Rectal smooth muscle tissue (tissue), 1 donor: Measurements from ENCODE around the gene FAM78B.

Experiments
- H3K27ac ChIP-seq: one replicate; pipeline ENCODE4 v1.7.0; 2013; ENCODE audit warnings: low read depth, low read length, inconsistent platforms
- H3K27me3 ChIP-seq: one replicate; pipeline ENCODE4 v1.7.0; 2013; ENCODE audit warnings: low read length; ENCODE audit not compliant: control insufficient read depth, insufficient read depth
- H3K36me3 ChIP-seq: one replicate; pipeline ENCODE4 v1.7.0; 2013; ENCODE audit warnings: low read length; ENCODE audit not compliant: control insufficient read depth, insufficient read depth
- H3K4me1 ChIP-seq: one replicate; pipeline ENCODE4 v1.7.0; 2013; ENCODE audit warnings: low read length; ENCODE audit not compliant: control insufficient read depth, insufficient read depth
- H3K4me3 ChIP-seq: one replicate; pipeline ENCODE4 v1.7.0; 2013; ENCODE audit warnings: low read length
- H3K9ac ChIP-seq: one replicate; pipeline ENCODE4 v1.7.0; 2013; ENCODE audit warnings: low read length

The FAM78B gene

DNA sequence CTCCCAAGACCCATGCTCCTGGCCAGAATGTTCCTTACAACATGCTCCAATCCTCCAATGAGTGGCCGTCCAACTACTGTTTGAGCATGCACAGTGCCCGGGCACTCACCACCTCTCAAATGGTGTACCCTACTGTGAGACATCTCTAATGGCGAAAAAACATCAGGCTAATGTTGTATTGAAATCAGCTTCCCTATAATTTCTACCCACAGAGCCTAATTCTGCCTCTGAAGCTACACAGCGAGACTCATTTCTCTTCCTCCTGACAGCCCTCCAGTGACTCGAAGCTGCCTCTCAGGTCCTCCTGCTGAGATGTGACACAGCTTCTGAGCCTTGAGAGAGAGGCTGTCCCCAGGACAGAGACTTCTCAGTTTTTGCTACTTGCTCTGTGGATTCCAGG is 130.7 kb downstream of the FAM78B start:
- H3K4me3 ChIP-seq, result no peak overlapping the region
- no peaks in the 10 kb centered on the region for H3K27me3 ChIP-seq
- H3K9ac ChIP-seq, result no peak overlapping the region
- no peaks in the 10 kb centered on the region for H3K36me3 ChIP-seq
- H3K27ac ChIP-seq, result no peak overlapping the region
- no peaks in the 10 kb centered on the region for H3K4me1 ChIP-seq

DNA sequence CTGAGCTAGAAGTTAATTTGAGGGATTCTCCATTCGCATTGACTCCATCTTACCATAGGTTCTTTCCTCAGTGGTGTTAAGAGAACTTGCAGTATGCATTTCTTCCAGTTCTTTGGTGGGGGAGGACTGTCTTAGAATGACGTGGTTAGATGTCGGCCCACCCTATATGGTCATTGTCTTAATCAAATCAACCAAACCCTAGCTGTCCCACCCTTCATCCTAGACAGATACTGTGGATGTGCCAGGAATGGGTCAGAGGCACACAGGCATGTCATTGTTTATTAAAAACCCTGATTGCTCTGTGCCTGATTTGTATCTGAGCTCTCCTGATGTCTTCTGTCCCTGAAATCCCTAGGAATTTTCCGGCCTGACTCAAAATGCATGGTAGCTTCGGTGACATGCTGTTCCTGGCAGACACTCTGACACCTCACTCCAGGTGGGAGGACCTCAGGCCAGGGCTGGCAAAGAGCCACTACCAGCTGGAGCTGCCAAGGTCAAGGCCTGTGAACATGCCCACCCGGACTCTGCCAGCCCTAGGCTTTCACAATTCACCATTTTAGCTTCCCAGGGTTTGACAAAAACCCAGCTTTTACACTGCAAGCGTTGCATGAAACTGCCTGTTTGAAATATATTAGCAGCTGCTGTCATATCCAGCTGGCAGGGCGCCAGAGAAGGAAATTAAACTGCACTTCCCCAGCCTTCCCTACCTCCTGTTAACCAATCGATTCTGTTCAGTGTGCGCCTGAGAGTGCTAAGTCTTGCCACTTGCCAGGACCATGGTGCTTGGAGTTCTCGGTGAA is 134.0 kb downstream of the FAM78B start:
- Histone ChIP-seq H3K27me3 (no peaks in the 10 kb centered on the region), H3K4me1 (no peaks in the 10 kb centered on the region), H3K4me3 (no peak overlapping the region), H3K27ac (no peak overlapping the region), H3K36me3 (no peaks in the 10 kb centered on the region), H3K9ac (no peak overlapping the region)

DNA sequence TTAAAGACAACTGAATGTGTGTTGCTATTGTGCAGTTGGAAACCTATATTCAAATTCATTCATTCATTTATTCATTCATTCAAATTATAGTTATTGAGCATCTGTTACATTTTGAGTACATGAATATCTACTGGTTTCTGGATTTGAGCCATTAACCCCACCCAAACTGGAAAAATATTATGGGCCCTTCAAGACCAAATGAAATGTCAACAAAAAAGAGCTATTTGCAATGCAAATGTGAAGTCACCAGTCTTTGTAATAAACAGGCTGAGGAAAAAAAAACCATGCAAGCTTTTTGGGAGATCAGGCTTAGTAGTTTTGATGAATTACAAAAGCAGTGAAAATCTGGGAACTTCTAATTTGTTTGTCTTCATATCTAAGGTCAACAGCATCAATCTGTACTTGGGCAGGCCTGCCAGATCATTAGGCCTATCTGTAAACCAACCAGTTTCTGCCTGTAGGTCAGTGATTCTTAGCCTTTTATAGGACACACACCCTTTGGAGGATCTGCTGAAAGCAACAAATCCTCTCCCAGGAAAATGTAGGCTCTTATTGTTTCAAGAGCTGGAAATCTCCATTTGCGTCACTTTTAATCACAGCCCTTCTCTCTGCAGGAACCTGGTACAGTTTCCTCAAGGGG is 134.7 kb downstream of the FAM78B start:
- no peak overlapping the region for H3K9ac ChIP-seq
- H3K27me3 ChIP-seq, result no peaks in the 10 kb centered on the region
- H3K4me3 ChIP-seq, result no peak overlapping the region
- H3K36me3 ChIP-seq, result no peaks in the 10 kb centered on the region
- H3K4me1 ChIP-seq, result no peaks in the 10 kb centered on the region
- H3K27ac ChIP-seq, result no peak overlapping the region

DNA sequence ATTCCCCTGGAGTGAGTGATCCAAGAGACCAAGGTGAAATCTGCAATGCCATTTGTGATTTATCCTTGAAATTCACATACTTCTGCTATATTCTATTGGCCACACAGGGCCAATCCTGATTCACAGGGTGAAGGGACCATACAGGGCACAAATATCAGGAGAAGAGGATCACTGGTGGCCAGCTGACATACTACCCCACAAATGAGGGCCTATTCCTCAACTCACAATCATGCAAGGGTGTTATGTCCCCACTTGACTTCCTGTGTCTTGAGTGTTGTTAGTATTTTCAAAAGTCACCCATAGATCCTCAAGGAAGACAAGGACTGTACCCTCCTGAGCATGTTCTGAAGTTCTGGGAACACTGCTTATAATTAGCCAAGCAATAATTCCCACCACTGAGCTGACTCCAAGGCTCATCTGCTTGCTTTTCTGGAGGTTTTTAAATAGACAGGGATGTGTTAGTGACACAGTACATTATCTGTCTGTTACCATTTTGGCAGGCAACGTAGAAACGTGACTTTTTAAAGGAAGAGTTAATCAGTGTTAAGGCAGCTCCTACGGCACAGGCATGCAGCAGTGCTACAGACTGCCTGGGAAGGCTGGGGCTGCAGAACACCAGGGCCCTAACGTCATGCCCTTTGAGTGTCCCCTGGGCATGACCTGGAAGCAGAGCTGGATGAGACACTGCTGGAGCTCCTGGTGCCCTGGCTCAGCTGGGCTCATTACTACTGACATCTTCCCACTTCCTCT is 137.4 kb downstream of the FAM78B start:
- H3K4me3 ChIP-seq, result no peak overlapping the region
- no peak overlapping the region for H3K27ac ChIP-seq
- no peaks in the 10 kb centered on the region for H3K4me1 ChIP-seq
- no peak overlapping the region for H3K9ac ChIP-seq
- no peaks in the 10 kb centered on the region for H3K27me3 ChIP-seq
- H3K36me3 ChIP-seq, result no peaks in the 10 kb centered on the region

DNA sequence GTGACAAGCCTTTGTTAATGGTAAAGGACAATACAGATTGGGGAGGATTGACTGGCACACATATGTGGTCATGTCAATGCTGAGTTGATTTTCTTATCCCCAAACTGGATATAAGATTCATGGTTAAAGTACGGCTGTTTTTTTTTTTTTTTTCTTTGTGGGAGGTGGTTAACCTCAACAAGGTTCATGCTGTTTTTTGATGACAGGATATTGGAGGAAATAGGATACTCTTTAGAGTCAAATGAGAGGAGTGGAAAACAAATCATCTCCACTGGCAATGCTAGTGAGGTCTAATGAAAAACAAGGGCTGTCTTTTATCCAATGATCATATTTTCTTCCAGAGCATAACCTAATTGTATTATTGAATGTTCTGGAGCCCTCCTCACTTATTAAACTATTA is 140.2 kb downstream of the FAM78B start:
- no peak overlapping the region for H3K9ac ChIP-seq

DNA sequence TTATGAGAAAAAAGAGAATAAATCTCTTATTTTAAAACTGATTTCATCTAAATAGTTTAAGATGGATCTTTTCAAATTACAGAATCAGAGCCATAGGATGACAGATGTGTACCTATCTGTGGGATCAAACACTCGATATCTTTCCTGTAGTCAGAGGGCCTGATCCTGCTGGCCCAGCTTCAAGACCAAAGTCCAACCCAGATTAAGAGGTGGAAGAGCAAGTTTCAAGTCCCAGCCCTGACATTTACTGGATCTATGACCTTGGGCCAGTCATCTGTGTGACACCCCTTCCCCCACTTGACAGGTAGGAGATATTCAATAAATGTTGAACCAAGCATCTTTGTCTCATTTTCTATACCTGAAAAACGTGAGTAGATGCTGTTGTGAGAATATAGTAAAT is 140.7 kb downstream of the FAM78B start:
- no peaks in the 10 kb centered on the region for H3K4me1 ChIP-seq
- no peak overlapping the region for H3K4me3 ChIP-seq
- no peak overlapping the region for H3K27ac ChIP-seq
- no peak overlapping the region for H3K9ac ChIP-seq
- no peaks in the 10 kb centered on the region for H3K27me3 ChIP-seq
- H3K36me3 ChIP-seq, result no peaks in the 10 kb centered on the region

More for the DNA sequence above, 140.2 kb downstream of the FAM78B start:
- H3K27me3 ChIP-seq, result no peaks in the 10 kb centered on the region
- no peaks in the 10 kb centered on the region for H3K36me3 ChIP-seq
- no peak overlapping the region for H3K27ac ChIP-seq
- no peaks in the 10 kb centered on the region for H3K4me1 ChIP-seq
- no peak overlapping the region for H3K4me3 ChIP-seq

DNA sequence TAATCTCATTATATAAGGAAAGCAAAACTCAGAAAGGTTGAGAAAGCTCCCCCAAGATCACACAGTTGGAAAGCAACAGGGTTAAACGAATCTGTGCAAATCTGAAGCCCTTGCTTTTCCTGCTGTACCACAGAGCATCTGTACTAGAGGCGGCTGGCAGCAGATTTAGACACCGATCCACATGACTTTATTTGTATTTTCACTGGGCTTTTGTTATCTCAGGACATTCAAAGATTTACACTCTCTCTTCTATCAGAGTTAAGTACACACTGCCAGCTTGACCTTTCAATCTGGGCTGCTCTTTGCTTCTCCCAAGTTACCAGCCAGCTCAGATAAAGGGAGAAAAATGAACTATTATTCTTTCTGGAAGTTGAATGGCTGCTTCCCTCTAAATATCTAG is 146.6 kb downstream of the FAM78B start:
- H3K27ac ChIP-seq, result no peak overlapping the region
- no peaks in the 10 kb centered on the region for H3K27me3 ChIP-seq
- H3K4me3 ChIP-seq, result no peak overlapping the region
- H3K4me1 ChIP-seq, result no peaks in the 10 kb centered on the region
- H3K9ac ChIP-seq, result no peak overlapping the region
- no peaks in the 10 kb centered on the region for H3K36me3 ChIP-seq
